NCI-H524 (cell line): Measurements from ENCODE around the gene CSNK1G1.
A peak's percentile ranks its signal among the peaks of the same experiment; 100 is the strongest.
"Not testable (repeated sequence)": the region's sequence is repeated elsewhere in the genome, so short reads cannot be mapped to it uniquely, and the experiment has no call there.

Source experiments
- DNase-seq, 2 experiments: peaks; one replicate each; lab custom pipeline; 2025; lab: John Stamatoyannopoulos, UW

Gene CSNK1G1

GRCh38 chr15:64245405-64245804 is 110.6 kb downstream of the CSNK1G1 start:
- DNase-seq: no peak

GRCh38 chr15:64237677-64238076 is 118.3 kb downstream of the CSNK1G1 start:
- no peak for DNase-seq

GRCh38 chr15:64236156-64236894 is 119.6 kb downstream of the CSNK1G1 start:
- peak in 1 of 2 experiments; percentile 50 for DNase-seq

GRCh38 chr15:64235552-64235951 is 120.4 kb downstream of the CSNK1G1 start:
- DNase-seq: no peak

- no peak for DNase-seq
Observed at GRCh38 chr15:64233299-64233698, 122.7 kb downstream of the CSNK1G1 start.

- no peak for DNase-seq
Observed at GRCh38 chr15:64232400-64232799, 123.6 kb downstream of the CSNK1G1 start.

- no peak for DNase-seq
Observed at GRCh38 chr15:64229129-64229724, 126.7 kb downstream of the CSNK1G1 start.

GRCh38 chr15:64225804-64226203 is 130.2 kb downstream of the CSNK1G1 start:
- DNase-seq: no peak

GRCh38 chr15:64224511-64224910 is 131.5 kb downstream of the CSNK1G1 start:
- peak in 1 of 2 experiments; percentile 63 for DNase-seq

GRCh38 chr15:64223882-64224281 is 132.1 kb downstream of the CSNK1G1 start:
- DNase-seq: no peak

- peak in 1 of 2 experiments; percentile 10 for DNase-seq
Observed at GRCh38 chr15:64222573-64223366, 133.2 kb downstream of the CSNK1G1 start.

- not testable (repeated sequence) for DNase-seq
Observed at GRCh38 chr15:64221911-64222310, 134.1 kb downstream of the CSNK1G1 start.

GRCh38 chr15:64217429-64217750 is 138.6 kb downstream of the CSNK1G1 start:
- DNase-seq: not testable (repeated sequence)

- DNase-seq: no peak
Observed at GRCh38 chr15:64216730-64217428, 139.1 kb downstream of the CSNK1G1 start.

GRCh38 chr15:64216196-64216595 is 139.8 kb downstream of the CSNK1G1 start:
- no peak for DNase-seq

- no peak for DNase-seq
Observed at GRCh38 chr15:64213646-64214045, 142.3 kb downstream of the CSNK1G1 start.

GRCh38 chr15:64211696-64212095 is 144.3 kb downstream of the CSNK1G1 start:
- no peak for DNase-seq

- no peak for DNase-seq
Observed at GRCh38 chr15:64210371-64210770, 145.6 kb downstream of the CSNK1G1 start.

- DNase-seq: peak in 1 of 2 experiments; percentile 52
Observed at GRCh38 chr15:64209680-64210334, 146.2 kb downstream of the CSNK1G1 start.

GRCh38 chr15:64205202-64205601 is 150.8 kb downstream of the CSNK1G1 start:
- DNase-seq: no peak

- DNase-seq: no peak
Observed at GRCh38 chr15:64197425-64197824, 158.5 kb downstream of the CSNK1G1 start.

GRCh38 chr15:64193971-64194370 is 162.0 kb downstream of the CSNK1G1 start:
- peak in 1 of 2 experiments; percentile 20 for DNase-seq
